ENCODE measurements around the gene MPO. TPM values are rescaled to one million over a fixed set of nuclear protein-coding genes. Genes with fewer than 3 reads are reported as not detected.

The MPO gene
- total RNA-seq, 4 donors from 2014 or later = 0.10 TPM; not detected in 3

DNA sequence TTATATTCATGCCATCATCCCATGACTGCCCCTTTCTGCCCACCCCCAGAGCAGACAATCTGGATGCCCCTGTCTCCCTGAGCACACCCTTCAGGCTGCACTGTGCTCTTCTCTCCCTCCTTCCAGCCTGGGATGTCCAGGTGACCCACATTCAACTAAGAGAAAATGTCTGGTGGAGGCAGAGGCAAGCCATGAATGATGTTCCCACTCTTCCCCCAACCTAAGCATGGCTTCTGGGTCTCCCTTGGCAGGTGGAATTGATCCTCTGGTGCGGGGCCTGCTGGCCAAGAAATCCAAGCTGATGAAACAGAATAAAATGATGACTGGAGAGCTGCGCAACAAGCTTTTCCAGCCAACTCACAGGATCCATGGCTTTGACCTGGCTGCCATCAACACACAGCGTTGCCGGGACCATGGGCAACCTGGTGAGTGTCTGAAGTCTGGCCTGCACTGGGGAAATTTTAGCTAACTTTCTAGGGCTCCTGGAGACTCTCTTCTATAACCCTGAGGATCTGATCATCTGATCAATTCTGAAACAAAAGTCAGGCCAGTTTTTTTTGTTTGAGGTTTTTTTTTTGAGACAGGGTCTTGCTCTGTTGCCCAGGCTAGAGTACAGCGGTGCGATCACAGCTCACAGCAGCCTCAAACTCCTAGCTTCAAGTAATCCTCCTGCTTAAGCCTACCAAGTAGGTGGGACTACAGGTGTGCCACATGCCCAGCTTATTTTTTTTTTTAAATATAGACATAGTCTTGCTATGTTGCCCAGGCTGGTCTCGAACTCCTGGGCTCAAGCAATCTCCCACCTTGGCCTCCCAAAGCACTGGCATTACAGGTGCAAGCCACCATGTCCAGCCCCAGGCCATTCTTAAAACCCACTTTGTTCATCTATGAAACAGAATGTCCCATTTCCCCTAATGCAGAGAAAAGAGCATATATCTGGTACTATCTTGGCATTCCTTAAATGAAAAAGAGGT is 14.5 kb downstream of the MPO start:
- no peak overlapping the region for H3K4me3 ChIP-seq (ENCODE audit: low read depth, poor library complexity, severe bottlenecking)
- intact Hi-C loops (cut with DNase I; ENCODE audit: low total_unique reads) = no loop called here
- peak in 1 of 2 donors; percentile 45 for DNase-seq (ENCODE audit: low spot score in 2 of 2)
- TF ChIP-seq, protein P1, sequence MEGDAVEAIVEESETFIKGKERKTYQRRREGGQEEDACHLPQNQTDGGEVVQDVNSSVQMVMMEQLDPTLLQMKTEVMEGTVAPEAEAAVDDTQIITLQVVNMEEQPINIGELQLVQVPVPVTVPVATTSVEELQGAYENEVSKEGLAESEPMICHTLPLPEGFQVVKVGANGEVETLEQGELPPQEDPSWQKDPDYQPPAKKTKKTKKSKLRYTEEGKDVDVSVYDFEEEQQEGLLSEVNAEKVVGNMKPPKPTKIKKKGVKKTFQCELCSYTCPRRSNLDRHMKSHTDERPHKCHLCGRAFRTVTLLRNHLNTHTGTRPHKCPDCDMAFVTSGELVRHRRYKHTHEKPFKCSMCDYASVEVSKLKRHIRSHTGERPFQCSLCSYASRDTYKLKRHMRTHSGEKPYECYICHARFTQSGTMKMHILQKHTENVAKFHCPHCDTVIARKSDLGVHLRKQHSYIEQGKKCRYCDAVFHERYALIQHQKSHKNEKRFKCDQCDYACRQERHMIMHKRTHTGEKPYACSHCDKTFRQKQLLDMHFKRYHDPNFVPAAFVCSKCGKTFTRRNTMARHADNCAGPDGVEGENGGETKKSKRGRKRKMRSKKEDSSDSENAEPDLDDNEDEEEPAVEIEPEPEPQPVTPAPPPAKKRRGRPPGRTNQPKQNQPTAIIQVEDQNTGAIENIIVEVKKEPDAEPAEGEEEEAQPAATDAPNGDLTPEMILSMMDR (IDR thresholded peaks at IDR 0.05) = no peak
- no peak for TF ChIP-seq POLR2A (IDR thresholded peaks at IDR 0.05)
- WGBS, 2 donors = 93 to 95% methylated on average over 7 of the region's 7 CpGs

DNA sequence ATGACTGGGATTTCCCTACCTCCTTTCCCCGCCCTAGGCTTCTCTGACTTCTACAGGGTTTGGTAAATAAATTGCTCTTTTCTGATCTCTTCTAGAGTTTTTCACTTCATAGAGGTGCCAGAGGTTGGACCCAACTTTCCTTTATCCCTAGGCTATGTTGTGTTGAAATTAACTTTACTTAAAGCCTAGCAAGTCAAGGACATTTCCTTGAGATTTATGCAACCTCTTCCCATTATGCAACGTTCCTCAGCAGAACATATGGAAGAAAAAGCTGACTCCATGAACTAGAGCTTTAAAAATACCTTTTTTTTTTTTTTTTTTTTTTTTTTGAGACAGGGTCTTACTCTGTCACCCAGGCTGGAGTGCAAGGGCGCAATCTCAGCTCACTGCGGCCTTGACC is 15.5 kb downstream of the MPO start:
- intact Hi-C loops (cut with DNase I; ENCODE audit: low total_unique reads) = no loop called here
- 80 to 85% methylated on average over 4 of the region's 4 CpGs for WGBS, 2 donors
- no peak overlapping the region for H3K4me3 ChIP-seq (ENCODE audit: low read depth, poor library complexity, severe bottlenecking)
- TF ChIP-seq, protein P1 (IDR thresholded peaks at IDR 0.05) = no peak
- no peak for TF ChIP-seq POLR2A (IDR thresholded peaks at IDR 0.05)
- DNase-seq (ENCODE audit: low spot score in 2 of 2) = no peak

DNA sequence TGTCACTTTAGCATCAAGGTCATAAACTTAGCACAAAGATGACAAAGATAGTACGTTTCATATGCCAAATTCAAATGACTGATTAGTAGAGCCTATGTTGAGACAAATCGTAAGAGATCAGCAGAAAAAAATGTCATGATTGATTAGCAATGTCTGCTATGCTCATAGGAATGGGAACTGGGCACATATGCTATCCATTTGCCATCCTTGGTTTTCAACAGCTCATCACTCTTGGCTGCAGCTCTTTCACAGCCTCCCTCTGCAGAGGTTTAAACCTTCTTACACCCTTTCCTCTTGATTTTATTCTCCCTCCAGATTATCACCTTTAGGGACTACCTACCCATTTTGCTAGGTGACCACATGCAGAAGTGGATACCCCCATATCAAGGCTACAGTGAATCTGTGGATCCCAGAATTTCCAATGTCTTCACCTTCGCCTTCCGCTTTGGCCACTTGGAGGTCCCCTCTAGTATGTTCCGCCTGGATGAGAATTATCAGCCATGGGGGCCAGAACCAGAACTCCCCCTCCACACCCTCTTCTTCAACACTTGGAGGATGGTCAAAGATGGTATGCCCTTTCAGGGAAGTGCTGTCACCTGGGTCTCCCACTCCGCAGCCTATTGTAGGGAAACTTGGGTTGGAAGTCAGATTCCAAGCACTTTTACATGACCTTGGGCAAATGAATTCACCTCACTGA is 16.2 kb downstream of the MPO start:
- 72 to 75% methylated on average over 6 of the region's 6 CpGs for WGBS, 2 donors
- no peak for DNase-seq (ENCODE audit: low spot score in 2 of 2)
- H3K4me3 ChIP-seq (ENCODE audit: low read depth, poor library complexity, severe bottlenecking) = no peak overlapping the region
- TF ChIP-seq, protein P1 (IDR thresholded peaks at IDR 0.05) = no peak
- no peak for TF ChIP-seq POLR2A (IDR thresholded peaks at IDR 0.05)
- intact Hi-C loops (cut with DNase I; ENCODE audit: low total_unique reads) = no loop called here

DNA sequence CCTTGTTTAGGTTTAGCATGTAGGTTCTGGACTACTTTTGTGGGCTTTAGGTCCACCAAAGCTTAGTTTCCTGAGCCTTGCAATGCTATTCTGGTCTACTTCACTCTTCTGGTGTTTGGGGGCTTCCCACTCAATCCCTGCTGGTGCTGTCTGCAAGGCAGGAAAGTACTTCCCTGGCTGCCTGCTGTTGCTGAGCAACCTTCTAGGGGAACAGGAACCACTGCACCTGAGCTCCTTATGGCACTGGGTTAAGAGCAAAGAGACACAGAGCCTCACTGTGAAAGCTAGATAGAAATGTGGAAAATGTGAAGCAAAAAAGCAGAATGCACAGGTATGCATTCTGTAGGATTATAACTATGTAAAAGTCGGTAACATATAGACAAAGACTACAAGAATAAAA is 17.0 kb downstream of the MPO start:
- 83 to 86% methylated on average over 1 of the region's 1 CpG for WGBS, 2 donors
- intact Hi-C loops (cut with DNase I; ENCODE audit: low total_unique reads) = no loop called here
- DNase-seq (ENCODE audit: low spot score in 2 of 2) = no peak
- no peak for TF ChIP-seq POLR2A (IDR thresholded peaks at IDR 0.05)
- TF ChIP-seq, protein P1 (IDR thresholded peaks at IDR 0.05) = no peak
- no peak overlapping the region for H3K4me3 ChIP-seq (ENCODE audit: low read depth, poor library complexity, severe bottlenecking)

DNA sequence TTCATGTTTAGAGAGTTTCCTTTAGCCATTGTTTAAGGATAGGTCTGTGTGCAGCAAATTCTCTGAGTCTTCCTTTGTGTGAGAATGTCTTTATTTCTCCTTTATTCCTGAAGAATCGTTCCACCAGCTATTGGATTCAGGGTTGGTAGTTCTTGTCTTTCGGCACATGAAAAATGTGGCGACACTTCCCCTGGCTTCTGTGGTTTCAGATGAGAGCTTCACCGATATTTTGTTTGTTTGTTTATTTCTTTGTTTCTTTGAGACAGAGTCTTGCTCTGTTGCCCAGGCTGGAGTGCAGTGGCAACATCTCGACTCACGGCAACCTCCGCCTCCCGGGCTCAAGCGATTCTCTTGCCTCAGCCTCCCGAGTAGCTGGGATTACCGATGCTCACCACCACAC is 18.6 kb downstream of the MPO start:
- TF ChIP-seq, protein P1 (IDR thresholded peaks at IDR 0.05) = no peak
- TF ChIP-seq POLR2A (IDR thresholded peaks at IDR 0.05) = no peak
- intact Hi-C loops (cut with DNase I; ENCODE audit: low total_unique reads) = no loop called here
- DNase-seq (ENCODE audit: low spot score in 2 of 2) = peak in 1 of 2 donors; percentile 46
- H3K4me3 ChIP-seq (ENCODE audit: low read depth, poor library complexity, severe bottlenecking) = no peak overlapping the region
- 90 to 92% methylated on average over 11 of the region's 11 CpGs for WGBS, 2 donors
